NCI-H1105 treated with DMSO at 0.1 percent for 48 hours (cell line): ENCODE data around the gene ENO3.
A peak's percentile ranks its signal among the peaks of the same experiment; 100 is the strongest.

ENCODE experiments used
- DNase-seq: peaks from one replicate; lab custom pipeline; 2025; lab: John Stamatoyannopoulos, UW

ENO3 gene

DNA sequence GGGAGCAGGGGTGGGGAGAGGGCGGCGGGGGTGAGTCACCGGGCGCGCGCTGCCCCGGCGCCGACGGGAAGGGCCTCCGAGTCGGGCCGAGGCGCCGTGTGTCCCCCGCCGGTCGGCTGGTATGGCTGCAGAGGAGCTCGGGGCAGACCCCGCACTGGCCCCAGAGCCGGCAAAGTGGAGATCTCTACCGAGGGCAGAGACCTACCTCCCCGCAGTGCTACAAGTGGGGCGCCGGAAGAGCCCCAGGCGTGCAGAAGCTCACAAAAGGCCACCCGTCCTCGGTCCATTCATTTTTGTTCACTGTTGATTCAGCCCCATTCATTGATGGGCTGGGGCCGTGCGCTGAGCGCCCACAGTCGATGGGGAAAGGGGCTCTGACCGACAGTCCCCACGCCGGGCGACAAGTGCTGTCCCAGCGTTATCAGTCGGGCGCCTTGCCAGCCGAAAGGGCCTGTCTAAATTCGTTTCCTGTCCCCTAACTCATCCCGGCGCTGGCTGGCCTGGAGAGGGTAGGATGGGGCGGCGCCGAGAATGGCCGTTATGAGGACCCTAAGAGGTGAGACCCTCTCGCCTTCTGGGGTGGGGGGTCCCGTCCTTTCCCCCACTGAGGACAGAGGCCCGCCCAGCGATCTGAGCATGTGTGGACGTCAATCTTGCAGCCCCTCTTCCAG, 709 bp upstream of the ENO3 start:
- peak; percentile 36 for DNase-seq

DNA sequence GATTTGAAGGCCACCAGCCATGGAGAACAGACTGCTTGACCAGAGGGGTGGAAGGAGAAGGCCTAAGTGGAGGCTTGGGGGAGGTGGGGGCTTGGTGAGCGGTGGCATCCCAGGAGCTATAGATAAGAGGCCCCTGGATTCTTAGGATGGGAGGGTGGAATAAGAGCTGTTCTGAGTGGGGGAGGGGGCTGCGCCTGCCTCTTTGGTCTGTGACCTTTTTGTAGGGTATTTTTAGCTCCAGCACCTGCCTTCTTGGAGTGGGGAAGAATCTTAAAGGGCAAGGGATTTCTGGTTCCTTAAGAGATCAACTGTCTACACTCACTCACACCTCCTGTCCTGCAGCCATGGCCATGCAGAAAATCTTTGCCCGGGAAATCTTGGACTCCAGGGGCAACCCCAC, 567 bp downstream of the ENO3 start:
- no peak for DNase-seq

DNA sequence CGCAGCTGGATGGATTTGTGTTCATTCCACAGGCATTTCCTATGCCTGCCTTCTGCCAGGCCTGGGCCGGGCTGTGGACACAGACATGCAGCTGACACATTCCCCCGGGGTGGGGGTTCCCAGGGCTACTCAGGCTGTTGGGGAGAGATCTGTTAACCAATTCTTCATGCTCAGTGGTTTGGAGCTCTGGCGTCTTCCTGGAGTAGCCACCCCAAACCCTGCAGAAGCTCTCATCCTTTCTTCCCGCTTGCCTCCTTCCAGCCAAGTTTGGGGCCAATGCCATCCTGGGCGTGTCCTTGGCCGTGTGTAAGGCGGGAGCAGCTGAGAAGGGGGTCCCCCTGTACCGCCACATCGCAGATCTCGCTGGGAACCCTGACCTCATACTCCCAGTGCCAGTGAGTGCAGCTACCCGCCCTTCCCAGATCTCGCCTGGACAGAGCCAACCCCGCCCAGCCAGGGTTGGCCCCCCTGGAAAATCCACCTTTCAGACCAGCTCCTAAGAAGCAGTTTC, 2.6 kb downstream of the ENO3 start:
- no peak for DNase-seq

DNA sequence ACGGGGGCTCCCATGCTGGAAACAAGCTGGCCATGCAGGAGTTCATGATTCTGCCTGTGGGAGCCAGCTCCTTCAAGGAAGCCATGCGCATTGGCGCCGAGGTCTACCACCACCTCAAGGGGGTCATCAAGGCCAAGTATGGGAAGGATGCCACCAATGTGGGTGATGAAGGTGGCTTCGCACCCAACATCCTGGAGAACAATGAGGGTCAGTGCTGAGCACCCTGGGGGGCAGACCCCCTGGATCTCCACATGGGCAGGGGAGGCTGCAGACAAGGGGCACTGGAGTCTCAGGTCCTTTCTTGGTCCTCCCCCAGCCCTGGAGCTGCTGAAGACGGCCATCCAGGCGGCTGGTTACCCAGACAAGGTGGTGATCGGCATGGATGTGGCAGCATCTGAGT, 4.2 kb downstream of the ENO3 start:
- DNase-seq: no peak

DNA sequence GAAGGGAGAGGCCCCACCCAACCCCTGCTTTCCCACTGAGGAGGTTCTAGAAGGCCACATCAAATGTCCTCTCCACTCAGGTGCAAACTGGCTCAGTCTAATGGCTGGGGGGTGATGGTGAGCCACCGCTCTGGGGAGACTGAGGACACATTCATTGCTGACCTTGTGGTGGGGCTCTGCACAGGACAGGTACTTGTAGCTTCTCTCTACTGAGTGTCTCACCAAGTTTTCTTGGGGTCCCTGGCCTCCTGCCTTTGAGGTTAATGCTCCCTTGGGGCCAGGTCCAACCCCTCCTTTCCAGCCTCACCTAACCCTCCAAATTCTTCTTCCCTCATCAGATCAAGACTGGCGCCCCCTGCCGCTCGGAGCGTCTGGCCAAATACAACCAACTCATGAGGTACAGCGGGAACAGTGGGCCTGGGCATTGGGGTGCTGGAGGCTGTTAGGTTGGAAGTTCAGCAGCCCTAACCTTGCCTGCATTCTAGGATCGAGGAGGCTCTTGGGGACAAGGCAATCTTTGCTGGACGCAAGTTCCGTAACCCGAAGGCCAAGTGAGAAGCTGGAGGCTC, 5.7 kb downstream of the ENO3 start:
- no peak for DNase-seq

DNA sequence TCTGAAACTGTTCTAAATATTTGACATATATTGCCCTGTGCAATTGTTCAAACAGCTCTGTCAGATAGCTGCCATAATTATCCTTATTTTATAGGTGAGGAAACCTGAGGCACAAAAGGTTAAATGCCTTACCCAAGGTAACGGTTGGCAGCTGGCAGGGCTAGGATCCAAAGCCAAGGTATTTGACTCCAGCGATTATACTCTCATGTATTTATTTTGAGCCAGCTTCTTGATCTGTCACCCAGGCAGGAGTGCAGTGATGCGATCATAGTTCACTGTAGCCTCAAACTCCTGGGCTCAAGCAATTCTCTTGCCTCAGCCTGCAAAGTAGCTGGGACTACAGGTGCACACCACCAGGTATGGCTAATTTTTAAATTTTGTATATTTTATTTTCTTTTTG, 7.2 kb downstream of the ENO3 start:
- DNase-seq: peak; percentile 28

DNA sequence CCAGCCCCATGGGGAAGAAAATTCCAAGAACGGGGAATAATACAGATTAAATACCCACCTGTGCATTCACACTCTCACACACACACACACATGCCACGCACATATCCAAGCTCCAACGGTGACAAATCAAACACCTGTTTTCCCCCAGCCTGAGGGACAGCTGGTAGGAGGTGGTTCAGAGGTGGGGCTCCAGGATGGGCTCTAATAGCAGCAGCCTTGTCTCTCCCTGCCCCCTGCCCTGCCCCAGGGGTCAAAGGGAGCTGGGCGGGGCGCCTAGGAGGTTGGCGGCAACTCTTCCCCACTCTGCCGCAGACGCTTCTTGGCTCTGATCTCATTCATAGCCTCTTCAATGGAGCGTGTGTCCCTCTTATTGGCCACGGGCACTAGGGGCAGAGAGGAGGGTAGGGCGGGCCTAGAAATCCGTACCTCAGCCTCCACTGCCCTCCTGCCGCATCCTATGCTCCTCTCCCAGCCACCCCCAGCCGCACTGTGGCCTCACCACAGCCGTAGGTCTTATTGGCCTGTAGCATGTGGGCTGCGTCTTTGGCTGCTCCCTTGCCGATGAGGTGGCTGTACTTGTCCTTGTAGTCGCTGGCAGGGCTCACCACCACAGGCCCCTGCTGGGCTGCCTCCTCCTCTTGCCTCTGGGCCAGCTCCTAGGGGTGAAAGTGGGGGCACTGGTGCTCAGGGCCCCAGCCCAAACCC, 8.5 kb downstream of the ENO3 start:
- no peak for DNase-seq

DNA sequence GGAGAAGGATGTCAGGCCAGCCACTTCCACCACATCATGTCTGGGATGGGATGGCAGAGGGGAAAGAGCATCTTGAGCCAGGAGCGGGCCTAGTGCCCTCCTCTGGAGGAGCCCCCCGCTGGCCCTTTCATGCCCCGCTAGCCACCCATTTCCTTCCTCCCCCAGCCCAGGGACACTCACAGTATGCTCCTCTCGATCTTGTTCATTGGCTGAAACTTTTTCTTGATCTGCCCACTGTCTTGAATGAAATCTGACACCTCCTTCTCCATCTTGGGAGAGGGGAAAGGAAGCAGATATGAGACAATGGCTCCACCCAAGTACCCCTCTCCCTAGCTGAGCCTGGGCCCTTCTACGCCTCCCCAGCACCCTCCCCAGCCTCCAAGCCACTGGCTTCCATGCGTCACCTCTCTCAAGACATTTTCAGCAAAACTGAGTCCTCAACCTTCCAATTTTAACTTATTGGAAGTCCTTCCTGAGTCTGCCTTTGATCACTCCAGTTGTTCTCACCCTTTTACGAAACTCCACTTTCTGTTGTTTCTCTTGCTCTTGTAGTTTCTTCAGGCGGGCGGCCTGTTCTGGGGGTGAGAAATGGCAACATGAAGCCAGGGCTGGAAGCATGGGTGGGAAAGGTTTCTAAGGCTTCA, 9.5 kb downstream of the ENO3 start:
- no peak for DNase-seq

DNA sequence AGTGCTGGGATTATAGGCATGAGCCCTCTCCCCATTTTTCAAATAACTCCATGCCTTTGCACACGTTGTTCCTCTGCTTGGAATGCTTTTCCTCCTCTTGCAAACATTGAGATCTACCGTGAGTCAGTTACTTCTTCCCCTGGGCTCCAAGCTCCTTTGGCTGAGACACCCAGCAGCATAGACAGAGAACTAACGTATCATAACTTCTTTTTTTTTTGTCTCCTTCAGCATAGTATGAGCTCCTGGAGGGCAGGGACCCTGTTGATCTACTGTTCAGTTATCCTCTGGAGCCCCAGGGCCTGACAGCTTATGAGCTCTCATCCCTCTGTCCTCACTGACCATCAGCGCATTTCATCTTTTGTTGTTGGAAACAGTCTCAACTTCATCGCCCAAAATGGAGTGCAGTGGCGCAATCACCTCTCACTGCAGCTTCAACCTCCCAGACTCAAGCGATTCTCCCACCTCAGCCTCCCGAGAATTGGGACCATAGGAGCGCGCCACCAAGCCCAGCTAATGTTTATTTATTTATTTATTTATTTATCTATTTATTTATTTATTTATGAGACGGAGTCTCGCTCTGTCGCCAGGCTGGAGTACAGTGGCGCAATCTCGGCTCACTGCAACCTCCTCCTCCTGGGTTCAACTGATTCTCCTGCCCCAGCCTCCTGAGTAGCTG, 14.5 kb downstream of the ENO3 start:
- no peak for DNase-seq

DNA sequence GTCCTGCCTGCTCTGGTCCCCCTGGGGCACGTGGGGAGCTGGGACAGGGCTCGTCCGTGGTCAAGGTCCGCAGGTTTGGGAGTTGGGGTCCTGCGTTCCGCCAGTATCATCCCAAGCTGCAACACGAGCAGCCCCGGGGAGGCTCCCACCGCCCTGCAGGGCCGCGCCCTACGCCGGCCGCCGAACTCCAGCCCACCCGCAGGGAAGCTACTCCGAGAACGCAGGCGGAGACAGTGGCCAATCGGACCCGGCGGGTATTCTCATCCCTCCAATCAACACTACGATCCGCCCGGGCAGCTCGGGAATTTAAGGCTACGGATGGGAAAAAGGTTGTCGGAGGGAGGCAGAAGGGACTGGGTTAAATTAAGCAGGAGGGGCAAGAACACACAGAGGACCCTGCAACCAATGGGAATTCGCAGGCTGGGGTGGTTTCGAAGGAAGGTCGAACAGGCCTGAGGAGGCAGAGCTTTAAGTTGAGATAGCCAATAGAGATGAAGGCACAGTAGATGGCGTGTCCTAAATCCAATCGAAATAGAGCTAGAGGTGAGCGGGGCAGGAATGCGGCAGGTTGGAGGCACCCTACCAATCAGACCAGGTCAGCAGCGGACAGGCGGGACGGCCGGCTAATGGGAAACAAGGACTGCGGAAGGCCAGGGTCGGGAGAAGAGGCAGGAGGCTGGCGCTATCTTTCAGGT, 16.1 kb downstream of the ENO3 start:
- peak; percentile 100 for DNase-seq

DNA sequence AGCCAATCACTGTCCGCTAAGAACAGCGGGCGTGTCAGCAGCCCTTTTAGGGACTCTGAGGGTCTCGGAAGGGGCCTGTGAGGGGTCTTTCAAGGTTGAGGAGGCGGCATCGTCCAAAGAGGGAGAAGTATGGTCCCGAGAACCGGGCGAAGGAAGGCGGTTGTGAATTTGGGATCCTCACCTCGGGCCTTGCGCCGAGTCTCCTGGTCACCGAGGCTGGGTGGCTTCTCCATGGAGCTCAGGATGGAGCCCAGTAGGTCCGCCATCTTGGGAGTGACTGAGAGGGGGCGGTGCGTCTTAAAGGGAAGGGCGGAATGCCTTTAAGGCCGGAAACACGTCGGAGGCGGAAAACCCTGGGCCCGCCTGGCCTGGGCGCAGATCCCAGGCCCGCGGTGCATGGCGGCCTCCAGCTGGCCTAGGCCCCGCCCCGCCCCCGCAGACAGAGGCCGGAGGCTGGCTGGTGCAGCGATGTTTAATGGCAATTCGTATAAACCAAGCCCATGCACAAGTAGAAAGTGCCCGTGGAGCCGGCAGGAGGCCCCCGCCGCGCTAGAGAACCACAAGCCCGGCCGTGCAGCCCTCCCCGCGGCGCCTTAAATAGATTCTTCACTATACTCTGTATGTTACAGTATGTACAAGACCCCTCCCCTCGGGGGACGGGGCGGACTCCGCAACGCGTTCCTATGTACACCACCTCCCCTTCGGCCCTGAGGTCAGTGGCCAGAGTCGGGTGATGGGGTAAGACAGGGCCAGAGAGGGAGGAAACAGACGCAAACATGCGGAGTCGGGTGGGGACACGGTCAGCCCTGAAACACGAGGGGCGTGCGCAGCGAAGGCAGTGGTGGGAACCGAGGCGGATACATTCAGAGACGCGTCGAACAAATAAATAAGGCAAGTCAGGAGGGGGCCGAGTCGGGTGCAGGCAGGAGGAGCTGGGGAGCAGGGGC, 16.9 kb downstream of the ENO3 start, which contains the start of gene SPAG7:
Gene SPAG7 (minus strand): TSS at position 279 of the 947 bp plus-strand sequence. CDS start 13 bp downstream, at position 266.
- DNase-seq: peak; percentile 96

DNA sequence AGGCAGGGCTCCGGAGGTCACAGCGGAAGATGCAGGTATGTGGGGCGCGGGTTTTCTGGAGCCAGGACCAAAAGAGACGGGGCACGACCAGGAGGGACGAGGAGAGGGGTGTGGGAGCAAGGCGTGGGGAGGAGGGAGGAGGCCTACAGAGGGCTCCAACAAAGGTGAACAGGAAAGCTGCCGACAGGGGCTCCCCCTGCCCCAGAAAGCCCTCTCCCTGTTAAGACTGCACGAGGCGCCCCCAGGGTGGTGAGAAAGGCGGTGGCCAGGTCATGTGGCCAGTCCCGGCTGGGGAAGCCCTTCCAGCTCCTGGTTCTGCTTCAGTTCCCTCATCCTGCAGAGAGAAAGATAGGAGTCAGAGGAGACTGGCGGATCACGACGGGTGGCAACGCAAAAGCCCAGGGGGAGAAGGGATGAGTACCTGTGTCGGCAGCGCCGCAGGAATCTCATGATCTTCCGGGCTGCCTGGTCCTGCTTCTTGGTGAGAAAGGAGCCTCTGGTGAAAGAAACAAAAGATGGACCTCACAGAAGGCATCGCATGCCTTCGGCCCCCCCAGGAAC, 17.6 kb downstream of the ENO3 start:
- no peak for DNase-seq

DNA sequence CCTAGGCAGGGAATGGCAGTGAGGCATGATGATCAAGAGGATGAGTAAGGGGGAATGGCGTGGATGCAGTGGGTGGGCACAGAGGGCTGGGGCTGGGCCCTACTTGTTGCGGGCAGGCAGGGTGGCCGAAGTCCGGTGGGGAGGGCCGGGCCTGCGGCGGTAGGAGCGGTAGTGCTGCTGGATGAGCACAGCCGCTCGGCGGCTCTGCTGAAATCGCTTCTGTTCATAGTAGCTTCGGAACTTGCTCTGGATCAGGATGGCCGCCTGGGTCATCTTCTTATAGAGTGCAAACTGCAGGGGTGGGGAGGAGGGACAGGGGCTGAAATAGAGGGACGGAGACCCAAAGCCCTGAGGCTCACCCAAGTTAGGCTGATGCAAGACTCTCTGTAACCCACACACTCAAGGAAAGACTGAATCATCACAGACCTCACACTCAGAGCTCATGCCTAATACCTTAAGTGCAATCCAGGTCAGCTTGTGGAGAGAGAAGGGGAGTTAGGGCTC, 18.2 kb downstream of the ENO3 start:
- DNase-seq: no peak

DNA sequence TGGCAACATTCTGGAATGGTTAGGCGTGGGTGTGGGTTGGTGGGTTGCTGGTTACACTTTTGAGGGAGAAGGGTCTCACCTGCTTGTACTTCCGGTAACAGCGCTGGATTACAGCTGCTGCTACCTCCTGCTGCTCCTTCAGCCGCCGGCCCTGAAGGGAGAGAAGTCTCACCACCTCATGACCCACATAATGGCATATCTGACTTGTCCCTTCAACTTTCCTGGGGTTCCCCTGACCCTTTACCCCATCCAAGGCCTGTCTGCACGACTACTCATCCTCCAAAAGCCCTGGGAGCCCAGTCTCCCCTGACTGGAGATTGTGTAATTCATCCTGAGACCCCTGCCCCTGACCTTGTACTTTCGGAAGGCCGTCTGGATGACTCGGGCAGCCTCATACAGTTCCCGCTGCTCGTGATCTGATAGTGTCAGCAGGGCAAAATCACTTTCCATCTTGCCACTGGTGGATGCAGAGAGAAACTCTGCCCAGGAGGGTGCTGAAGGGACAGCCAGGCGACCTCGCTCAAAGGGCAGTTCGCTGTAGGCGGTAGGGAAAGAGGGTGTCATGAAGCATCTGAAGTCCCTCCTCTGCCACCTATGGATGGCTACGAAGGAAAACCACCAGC, 18.7 kb downstream of the ENO3 start:
- no peak for DNase-seq

DNA sequence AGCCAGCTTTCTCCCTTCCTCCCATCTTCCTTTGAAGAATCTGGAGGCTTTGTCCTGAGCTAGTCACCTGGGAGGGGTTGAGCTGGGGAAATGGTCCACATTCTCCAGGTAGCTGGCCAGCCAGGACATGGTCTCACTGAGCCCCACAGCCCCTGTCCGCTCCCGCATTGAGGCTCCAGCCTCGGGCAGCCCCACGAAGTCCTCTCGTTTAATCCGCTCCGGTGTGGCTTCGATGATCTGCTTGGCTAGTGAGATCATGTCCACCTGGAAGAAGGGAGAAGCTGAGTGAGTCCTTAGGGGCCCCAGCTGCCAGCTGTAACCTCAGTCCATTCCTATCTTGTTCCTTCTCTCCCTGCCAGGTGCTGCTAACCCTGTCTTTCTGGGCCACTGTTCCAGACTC, 19.4 kb downstream of the ENO3 start:
- no peak for DNase-seq

DNA sequence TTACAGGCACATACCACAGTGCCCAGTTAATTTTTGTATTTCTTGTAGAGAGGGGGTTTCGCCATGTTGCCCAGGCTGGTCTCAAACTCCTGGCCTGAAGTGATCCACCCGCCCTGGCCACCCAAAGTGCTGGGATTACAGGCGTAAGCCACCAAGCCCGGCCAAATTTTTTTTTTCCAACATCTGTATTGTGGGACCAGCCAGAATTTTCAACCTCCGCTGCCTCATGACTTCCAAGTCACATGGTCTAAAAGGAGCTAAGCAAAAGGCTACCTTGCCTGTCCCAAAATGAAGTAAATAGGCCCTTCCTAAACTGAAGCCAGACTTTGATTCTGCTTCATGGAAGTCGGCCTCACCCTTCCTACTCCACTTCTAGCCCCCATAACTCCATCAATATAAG, 20.9 kb downstream of the ENO3 start:
- DNase-seq: no peak

DNA sequence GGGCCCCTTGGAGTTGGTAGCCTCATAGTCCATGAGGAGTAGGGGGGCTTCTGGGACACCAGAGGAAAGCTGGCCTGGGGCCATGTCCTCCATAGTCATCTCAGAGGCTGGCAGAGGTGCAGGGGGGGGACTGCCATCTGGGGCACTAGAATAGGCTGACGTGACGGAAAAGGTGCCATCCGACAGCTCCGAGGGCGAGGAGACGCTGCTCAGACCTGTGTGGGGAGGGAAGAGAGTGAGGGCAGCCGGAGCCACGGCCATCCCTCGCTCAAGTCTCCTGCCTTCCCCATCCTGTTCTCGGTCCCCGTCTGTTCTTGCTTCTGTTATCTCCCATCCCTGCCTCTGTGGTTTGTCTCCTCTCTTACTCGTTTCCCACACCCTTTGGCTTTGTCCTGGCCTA, 21.4 kb downstream of the ENO3 start:
- DNase-seq: no peak

DNA sequence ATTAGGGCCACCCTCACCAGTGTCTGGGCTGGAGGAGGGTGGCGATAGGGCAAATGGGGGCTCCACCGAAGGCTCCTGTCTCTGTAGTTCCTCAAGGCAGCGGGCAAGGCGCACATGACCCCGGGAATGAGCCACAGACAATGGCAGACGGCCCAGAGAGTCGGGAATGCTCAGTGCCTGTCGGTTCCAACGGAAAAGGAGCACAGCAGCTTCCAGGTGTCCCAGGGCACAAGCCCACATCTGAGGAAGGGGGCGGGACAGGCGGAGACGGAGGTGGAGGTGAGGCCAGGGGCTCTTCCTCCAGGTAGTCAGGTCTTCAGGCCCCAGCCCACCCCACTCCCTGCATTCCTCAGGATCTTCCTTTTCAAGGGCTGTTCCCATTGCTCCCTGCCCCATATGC, 21.8 kb downstream of the ENO3 start:
- no peak for DNase-seq
